Erythroblast (primary cell): Measurements from ENCODE around the gene TSHZ2.

Experiments
- GATA1 ChIP-seq: IDR thresholded peaks from 2 replicates; pipeline ENCODE4 v1.6.1; 2011; ENCODE audit warnings: low read depth, mild to moderate bottlenecking, control low read depth, low read length, moderate library complexity
- POLR2A ChIP-seq: IDR thresholded peaks from 2 replicates; pipeline ENCODE4 v1.6.1; 2011; ENCODE audit warnings: mild to moderate bottlenecking, low read length

DNA sequence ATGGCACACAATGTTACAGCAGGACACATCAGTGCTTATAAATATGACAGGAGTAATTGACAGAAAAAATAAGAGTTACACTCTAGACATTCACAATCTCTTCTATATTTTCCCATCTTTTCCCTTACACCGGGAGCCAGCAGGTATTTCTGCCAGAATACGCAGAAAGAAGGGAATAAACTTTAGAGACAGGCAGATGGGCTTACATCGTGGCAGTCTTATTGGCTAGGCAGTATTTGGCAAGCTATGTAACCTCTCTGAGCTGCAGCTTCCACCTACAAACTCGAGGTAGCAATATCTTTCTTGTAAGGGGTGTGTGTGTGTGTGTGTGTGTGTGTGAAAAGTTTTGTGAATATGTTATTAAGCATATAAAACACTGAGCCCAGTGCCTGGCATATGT, 33.0 kb upstream of the TSHZ2 start:
- no peak for TF ChIP-seq POLR2A
- TF ChIP-seq GATA1, result no peak
